ENCODE data around the gene PRPSAP1.

Gene PRPSAP1

GRCh38 chr17:76292567-76292966, 61.1 kb downstream of the PRPSAP1 start:
- H3K4me3 ChIP-seq (ENCODE audit: low read depth, low read length), result no peak overlapping the region
- DNase-seq (ENCODE audit: low read depth), result no peak
- TF ChIP-seq CTCF (IDR thresholded peaks at IDR 0.05; ENCODE audit: low read depth, low read length, missing control alignments), result no peak

- DNase-seq (ENCODE audit: low read depth), result no peak
- no peak overlapping the region for H3K4me3 ChIP-seq (ENCODE audit: low read depth, low read length)
- no peak for TF ChIP-seq CTCF (IDR thresholded peaks at IDR 0.05; ENCODE audit: low read depth, low read length, missing control alignments)
Measured at GRCh38 chr17:76281573-76282371, 71.9 kb downstream of the PRPSAP1 start.

DNA sequence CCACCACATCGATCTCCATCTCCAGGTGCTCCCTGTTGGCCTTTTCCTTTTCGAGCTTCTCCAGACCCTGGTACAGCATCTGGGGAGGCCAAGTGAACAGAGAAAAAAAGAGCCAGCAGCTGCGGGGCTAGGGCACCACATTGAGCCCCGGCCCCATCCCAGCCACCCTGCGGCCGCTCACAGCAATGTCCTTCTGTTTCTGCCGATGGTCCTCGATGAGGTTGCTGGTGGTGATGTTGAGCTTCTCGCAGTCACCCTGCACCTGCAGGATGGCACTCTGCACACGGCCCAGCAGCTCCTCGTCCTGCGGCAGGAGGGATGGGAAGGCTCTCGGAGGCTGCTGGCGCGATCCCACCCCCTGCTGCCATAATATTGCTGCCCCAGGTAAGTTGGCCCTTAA, 73.1 kb downstream of the PRPSAP1 start:
- DNase-seq (ENCODE audit: low read depth), result no peak
- H3K4me3 ChIP-seq (ENCODE audit: low read depth, low read length), result no peak overlapping the region
- TF ChIP-seq CTCF (IDR thresholded peaks at IDR 0.05; ENCODE audit: low read depth, low read length, missing control alignments), result no peak

GRCh38 chr17:76279742-76280287, 73.9 kb downstream of the PRPSAP1 start:
- DNase-seq (ENCODE audit: low read depth), result no peak
- no peak overlapping the region for H3K4me3 ChIP-seq (ENCODE audit: low read depth, low read length)
- no peak for TF ChIP-seq CTCF (IDR thresholded peaks at IDR 0.05; ENCODE audit: low read depth, low read length, missing control alignments)

GRCh38 chr17:76278952-76279741, 74.6 kb downstream of the PRPSAP1 start:
- peak; percentile 90 for TF ChIP-seq CTCF (IDR thresholded peaks at IDR 0.05; ENCODE audit: low read depth, low read length, missing control alignments)
- no peak for DNase-seq (ENCODE audit: low read depth)
- no peak overlapping the region for H3K4me3 ChIP-seq (ENCODE audit: low read depth, low read length)

GRCh38 chr17:76278268-76278908, 75.3 kb downstream of the PRPSAP1 start:
- no peak overlapping the region for H3K4me3 ChIP-seq (ENCODE audit: low read depth, low read length)
- DNase-seq (ENCODE audit: low read depth), result no peak
- no peak for TF ChIP-seq CTCF (IDR thresholded peaks at IDR 0.05; ENCODE audit: low read depth, low read length, missing control alignments)
